Measurements from ENCODE around the gene ZCCHC4.

DNA sequence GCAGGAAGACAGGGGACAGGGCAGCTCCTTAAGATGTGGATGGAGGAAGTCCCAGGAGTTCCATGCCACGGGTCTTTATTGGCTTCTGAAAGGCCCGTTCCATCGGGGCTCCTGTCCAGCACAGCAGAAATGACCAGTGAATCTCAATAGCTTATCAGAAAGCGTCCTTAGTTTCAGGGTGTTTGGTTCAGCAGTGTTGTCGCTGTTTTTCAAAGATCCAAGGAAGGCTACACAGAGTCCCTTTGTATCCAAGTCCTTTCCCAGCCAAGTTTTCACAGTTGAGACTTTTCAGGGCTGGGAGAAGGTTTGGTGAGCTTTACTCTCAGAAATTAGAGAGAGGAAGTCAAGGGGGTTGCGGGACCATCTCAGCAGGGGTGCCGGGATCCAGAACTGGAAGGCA, 5.0 kb upstream of the ZCCHC4 start:
- no peak for TF ChIP-seq CTCF (IDR thresholded peaks at IDR 0.05 in 4 of 5, conservative IDR thresholded peaks at IDR 0.05 in 1 of 5)
- TF ChIP-seq POLR2A (IDR thresholded peaks at IDR 0.05): no peak

All from gastrocnemius medialis (tissue), 4 donors.